SH-SY5Y (cell line): ENCODE measurements around the gene INPP5A.

Experiments
- GATA2 ChIP-seq: IDR thresholded peaks from 2 replicates; pipeline ENCODE4 v1.6.1; 2011; ENCODE audit warnings: mild to moderate bottlenecking, low read depth, low read length
- GATA3 ChIP-seq: IDR thresholded peaks from 2 replicates; pipeline ENCODE4 v1.6.1; 2011; ENCODE audit warnings: low read depth, mild to moderate bottlenecking, low read length, moderate library complexity

DNA sequence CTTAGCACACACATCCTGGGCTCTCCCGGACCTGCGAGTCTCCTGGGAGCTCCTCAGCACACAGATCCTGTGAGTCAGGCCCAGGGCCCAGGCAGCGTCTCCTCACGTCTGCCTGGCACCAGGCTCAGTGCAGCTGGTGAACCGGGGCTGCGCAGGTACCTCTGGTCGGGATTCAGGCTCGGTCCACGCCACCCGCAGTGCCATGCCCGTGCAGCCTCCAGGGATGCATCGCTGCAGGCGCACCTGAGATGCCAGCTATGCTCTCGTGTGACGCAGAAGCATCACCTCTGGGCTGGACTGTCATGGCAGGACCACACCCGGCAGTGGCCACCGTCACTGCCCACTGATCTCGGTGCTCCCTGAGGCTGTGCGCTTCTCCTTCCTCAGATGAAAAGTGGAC is 196.3 kb downstream of the INPP5A start:
- TF ChIP-seq GATA2 = no peak
- no peak for TF ChIP-seq GATA3
